ENCODE measurements around the gene PA2G4. TPM values are rescaled to one million over a fixed set of nuclear protein-coding genes. Genes with fewer than 3 reads are reported as not detected.
A peak's percentile ranks its signal among the peaks of the same experiment; 100 is the strongest.

PA2G4 gene
- total and polyA plus RNA-seq, 2 of the 4 experiments (the other 2 are of a cell fraction): 158 to 198 TPM

DNA sequence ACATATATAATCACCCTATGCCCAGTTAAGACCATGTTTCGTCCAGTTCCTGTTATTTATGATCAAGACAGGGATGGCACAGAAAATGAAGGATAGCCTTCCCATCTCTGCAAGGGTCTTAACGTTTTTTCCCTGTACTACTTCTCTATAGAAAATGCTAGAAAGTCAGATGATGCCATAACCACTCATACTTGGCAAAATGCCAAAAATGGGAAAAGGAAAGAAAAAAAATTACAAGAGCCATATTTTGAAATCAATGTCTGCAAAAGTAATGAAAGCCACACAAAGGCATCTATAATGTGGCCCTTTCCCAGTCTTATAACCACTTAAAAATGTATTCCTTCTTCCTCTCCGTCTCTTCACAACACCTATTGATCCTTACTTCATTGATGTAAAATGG, 46.2 kb downstream of the PA2G4 start:
- H2BK5ac ChIP-seq (ENCODE audit: low read depth, low read length, poor library complexity, severe bottlenecking): no peak overlapping the region
- peaks cover 4% of the 10 kb centered on the region; the same call in 1 of the 2 replicates for H3K36me3 ChIP-seq (ENCODE audit: control insufficient read depth, insufficient read depth, low read length)
- ChIA-PET POLR2A (ENCODE audit: unreplicated experiment) (interaction anchor here (0.6 kb wide), 1 partner anchor 8 kb away, joined by 4 read pairs; no protein-coding TSS in a partner anchor), CTCF (interaction anchor here (0.6 kb wide), 1 partner anchor 11 kb away, joined by 3 read pairs; no protein-coding TSS in a partner anchor)
- H3K4me2 ChIP-seq (ENCODE audit: low read depth, low read length): no peak overlapping the region
- no peaks in the 10 kb centered on the region for H3K9me3 ChIP-seq (ENCODE audit: control insufficient read depth, insufficient read depth, low read length)
- H2BK120ac ChIP-seq (ENCODE audit: low read depth, low read length): no peak overlapping the region
- no peak overlapping the region for H3K23ac ChIP-seq (ENCODE audit: low read depth, low read length)
- no peak overlapping the region for H3K27ac ChIP-seq (ENCODE audit: insufficient read depth, low read length)
- no peak for TF ChIP-seq RAD21 (IDR thresholded peaks at IDR 0.05; ENCODE audit: low read length)
- TF ChIP-seq CEBPB (IDR thresholded peaks at IDR 0.05; ENCODE audit: low read depth, low read length): no peak
- TF ChIP-seq BHLHE40 (IDR thresholded peaks at IDR 0.05; ENCODE audit: low read depth, low read length): no peak
- no peak for TF ChIP-seq RCOR1 (IDR thresholded peaks at IDR 0.05; ENCODE audit: insufficient replicate concordance, low read length)
- no peak for TF ChIP-seq MXI1 (IDR thresholded peaks at IDR 0.05; ENCODE audit: borderline replicate concordance, low read depth, low read length)
- no peak for TF ChIP-seq MAZ (IDR thresholded peaks at IDR 0.05; ENCODE audit: borderline replicate concordance, low read depth, low read length)
- no peak for TF ChIP-seq NFE2L2 (IDR thresholded peaks at IDR 0.05; ENCODE audit: low read depth, low read length)
- peaks cover 22 to 40% of the 10 kb centered on the region in 2 experiments for H3K79me1 ChIP-seq (ENCODE audit: low read depth in 1 of 2, low read length in 2 of 2)
- no peak for ATAC-seq (ENCODE audit: low read depth)
- no peak overlapping the region for H3K9ac ChIP-seq (ENCODE audit: low read depth, low read length)
- no peaks in the 10 kb centered on the region for H3K27me3 ChIP-seq (ENCODE audit: control insufficient read depth, insufficient read depth, low read length)
- H2AK9ac ChIP-seq (replicated peaks; ENCODE audit: low read depth, low read length, poor library complexity): no peak overlapping the region
- dilution Hi-C loops (cut with HindIII; ENCODE audit: low sequenced_read_pairs, unreplicated experiment) (no loop called here), in situ Hi-C loops (cut with MboI; ENCODE audit: low sequenced_read_pairs) (no loop called here), intact Hi-C loops (cut with micrococcal nuclease) (no loop called here)
- H3K4ac ChIP-seq (ENCODE audit: low read depth, low read length): no peak overlapping the region
- peaks cover 19% of the 10 kb centered on the region for H3K9me1 ChIP-seq (ENCODE audit: insufficient read depth, low read length)
- H3K18ac ChIP-seq (ENCODE audit: low read depth, low read length): no peak overlapping the region
- H3K14ac ChIP-seq (replicated peaks; ENCODE audit: low read depth, low read length): no peak overlapping the region
- no peak overlapping the region for H2AFZ ChIP-seq (replicated peaks; ENCODE audit: low read length, poor library complexity)
- peak; percentile 43 for DNase-seq
- no peak overlapping the region for H3K4me3 ChIP-seq (ENCODE audit: insufficient read depth, low read depth, low read length)
- BruUV-seq (replicated peaks): no TSS peak
- H3K4me1 ChIP-seq (ENCODE audit: control insufficient read depth, insufficient read depth, low read length): peaks cover 10% of the 10 kb centered on the region
- no peak overlapping the region for H4K91ac ChIP-seq (ENCODE audit: insufficient read depth, low read depth, low read length)
- H2AK5ac ChIP-seq (ENCODE audit: low read depth, low read length): no peak overlapping the region
- H3K56ac ChIP-seq (ENCODE audit: extremely low read depth, insufficient read depth, low read length): no peak overlapping the region
- H4K8ac ChIP-seq (ENCODE audit: low read depth in 2 of 2, low read length in 2 of 2): no peak overlapping the region; a peak in 2 of 4 replicates
- H4K20me1 ChIP-seq (ENCODE audit: insufficient read depth, low read length): no peaks in the 10 kb centered on the region
- no peak overlapping the region for H2BK15ac ChIP-seq (ENCODE audit: low read depth, low read length)
- no CpG with 5 or more reads among the region's 3 CpGs for WGBS, 2 experiments (ENCODE audit: extremely low coverage in 2 of 2, insufficient read length in 1 of 2)
- H2BK20ac ChIP-seq (ENCODE audit: low read depth, low read length): no peak overlapping the region
- no peak overlapping the region for H4K5ac ChIP-seq (ENCODE audit: low read depth, low read length)
